Endothelial cell of umbilical vein (primary cell): ENCODE measurements around the gene SBF1. TPM values are rescaled to one million over a fixed set of nuclear protein-coding genes. Genes with fewer than 3 reads are reported as not detected.

Source experiments
- BruUV-seq: library from RNA; stranded (reverse); fragments of 400-500 nt; replicated peaks from 2 replicates; lab custom pipeline; 2021; lab: Mats Ljungman, UMichigan
- CTCF ChIA-PET: fragments of 300-600, 350-600 bp; sonication (Branson Sonifier 250); formaldehyde crosslinking; loops from one replicate; lab custom pipeline; 2021; ENCODE audit warnings: antibody characterized with exemption, inconsistent platforms; lab: Charles Lee
- POLR2A ChIA-PET: fragments of 300-600, 350-600 bp; sonication (Branson Sonifier 250); formaldehyde crosslinking; loops from one replicate; lab custom pipeline; 2021; ENCODE audit warnings: antibody characterized with exemption, inconsistent platforms; lab: Charles Lee
- DNase-seq: peaks from one replicate; pipeline ENCODE4 v3.0.0-alpha.2; 2011; ENCODE audit warnings: low read depth, low spot score
- FAIRE-seq: peaks from 2 replicates; lab custom pipeline; 2011; peaks lifted over from hg19 to GRCh38; lab: Jason Lieb, UNC
- H2AFZ ChIP-seq: 2 replicates; pipeline ENCODE4 v1.6.0; 2012; ENCODE audit warnings: low read depth, low read length, control low read depth, inconsistent platforms
- H3K27ac ChIP-seq: 2 replicates; pipeline ENCODE4 v1.5.1; 2011; ENCODE audit warnings: low read depth, mild to moderate bottlenecking, control low read depth, low read length, moderate library complexity; ENCODE audit not compliant: insufficient read depth
- H3K27me3 ChIP-seq, 2 experiments: 2 replicates each; pipeline versions ENCODE4 v1.6.0 to v1.6.1; 2011; ENCODE audit warnings: low read length in 2 of 2, mixed read lengths in 1 of 2; ENCODE audit not compliant: control insufficient read depth in 2 of 2, insufficient read depth in 2 of 2
- H3K36me3 ChIP-seq, 2 experiments: 2 replicates in 1 of 2; 3 replicates in 1 of 2; pipeline ENCODE4 v1.5.1; 2011; ENCODE audit warnings: low read length in 2 of 2, mild to moderate bottlenecking in 1 of 2, moderate library complexity in 1 of 2; ENCODE audit not compliant: control insufficient read depth in 2 of 2, insufficient read depth in 2 of 2; ENCODE audit errors: extremely low read depth in 1 of 2
- H3K4me1 ChIP-seq: 3 replicates; pipeline ENCODE4 v1.5.1; 2011; ENCODE audit warnings: mild to moderate bottlenecking, low read length; ENCODE audit not compliant: control insufficient read depth, insufficient read depth; ENCODE audit errors: extremely low read depth
- H3K4me2 ChIP-seq: 2 replicates; pipeline ENCODE4 v1.6.1; 2011; ENCODE audit warnings: low read length, control low read depth, mixed read lengths; ENCODE audit not compliant: insufficient read depth
- H3K4me3 ChIP-seq, 3 experiments: fragments of 200-600 bp in 1 of 3; sonication (generic), shearing (Covaris generic) in 1 of 3; replicated peaks in 1 of 3; 2 replicates each; pipeline ENCODE4 v1.5.1; 2011 to 2016; ENCODE audit warnings: control low read depth in 3 of 3, low read length in 3 of 3, mild to moderate bottlenecking in 2 of 3, inconsistent platforms in 1 of 3, low read depth in 1 of 3, moderate library complexity in 1 of 3; ENCODE audit not compliant: insufficient read depth in 1 of 3
- H3K79me2 ChIP-seq: 2 replicates; pipeline ENCODE4 v1.6.0; 2012; ENCODE audit warnings: low read length, inconsistent platforms; ENCODE audit not compliant: control insufficient read depth, insufficient read depth
- H3K9ac ChIP-seq: replicated peaks from 2 replicates; pipeline ENCODE3; 2011; ENCODE audit warnings: low read length, control low read depth; ENCODE audit not compliant: insufficient read depth; ENCODE audit errors: extremely low read depth
- H3K9me1 ChIP-seq: replicated peaks from 3 replicates; pipeline ENCODE4 v1.6.0; 2011; ENCODE audit warnings: mild to moderate bottlenecking, low read length; ENCODE audit not compliant: control insufficient read depth, insufficient read depth; ENCODE audit errors: extremely low read depth
- H3K9me3 ChIP-seq: replicated peaks from 2 replicates; pipeline ENCODE4 v1.5.1; 2012; ENCODE audit warnings: low read length, inconsistent platforms; ENCODE audit not compliant: control insufficient read depth, insufficient read depth
- H4K20me1 ChIP-seq: replicated peaks from 2 replicates; pipeline ENCODE3; 2011; ENCODE audit warnings: mild to moderate bottlenecking, low read length; ENCODE audit not compliant: control insufficient read depth, insufficient read depth; ENCODE audit errors: extremely low read depth
- CTCF ChIP-seq, 2 donors: IDR thresholded peaks; 1 replicate in 1 of 2; 2 replicates in 1 of 2; pipeline ENCODE4 v1.5.1; 2011; ENCODE audit warnings: low read length in 2 of 2, mild to moderate bottlenecking in 2 of 2, moderate library complexity in 2 of 2, control low read depth in 1 of 2, inconsistent platforms in 1 of 2, low read depth in 1 of 2; ENCODE audit not compliant: insufficient read depth in 1 of 2; ENCODE audit errors: extremely low read depth in 1 of 2
- EZH2 ChIP-seq: IDR thresholded peaks from 2 replicates; pipeline ENCODE4 v1.6.1; 2012; ENCODE audit warnings: borderline replicate concordance, low read depth, mild to moderate bottlenecking, moderate library complexity, low read length, inconsistent platforms; ENCODE audit not compliant: severe bottlenecking
- FOS ChIP-seq: IDR thresholded peaks from 2 replicates; pipeline ENCODE4 v1.6.1; 2011; ENCODE audit warnings: mild to moderate bottlenecking, low read length, moderate library complexity, borderline replicate concordance; ENCODE audit not compliant: insufficient read depth
- JUN ChIP-seq: IDR thresholded peaks from 2 replicates; pipeline ENCODE4 v1.6.1; 2011; ENCODE audit warnings: borderline replicate concordance, low read depth; ENCODE audit not compliant: insufficient read length, insufficient read depth
- MYC ChIP-seq: IDR thresholded peaks from one replicate; pipeline ENCODE4 v1.6.1; 2011; ENCODE audit warnings: mild to moderate bottlenecking, low read depth, low read length
- POLR2A ChIP-seq: IDR thresholded peaks from 2 replicates; pipeline ENCODE4 v1.6.1; 2012; ENCODE audit warnings: low read depth, mild to moderate bottlenecking, control low read depth, low read length
- POLR2AphosphoS5 ChIP-seq: IDR thresholded peaks from 2 replicates; pipeline ENCODE4 v1.6.1; 2012; ENCODE audit warnings: low read depth, mild to moderate bottlenecking, control low read depth, low read length, moderate library complexity; ENCODE audit not compliant: insufficient read depth
- dilution Hi-C: fragments of 300-500 bp; cut with MboI; formaldehyde crosslinking; loops from one replicate; pipeline ENCODE4 v1.15.0; 2019; ENCODE audit warnings: low sequenced_read_pairs; ENCODE audit not compliant: extremely low pct_ligation_motif_present
- intact Hi-C: fragments of 100-400 bp; cut with micrococcal nuclease; formaldehyde crosslinking; loops from one replicate; pipeline ENCODE4 v1.10.0; 2022
- polyA plus RNA-seq, 4 experiments: library from polyadenylated mRNA; depleted of rRNA in 3 of 4; stranded (reverse) in 3 of 4; unstranded in 1 of 4; fragments of >200 nt; gene quantifications; 2 replicates each; pipeline versions ENCODE4 v1.2.1 to v1.2.3, GENCODE V29; 2011 to 2012; ENCODE audit warnings: missing spikeins in 1 of 4
- total RNA-seq: library from RNA; stranded (reverse); gene quantifications from 2 replicates; pipeline ENCODE4 v1.2.3, GENCODE V29; 2021
- TF ChIP-seq, protein P1 (sequence below): IDR thresholded peaks from 2 replicates; pipeline ENCODE4 v1.6.1; 2011; ENCODE audit not compliant: insufficient read depth, insufficient read length

The SBF1 gene
- total and polyA plus RNA-seq, 2 donors (not counting 3 experiments of a cell fraction or from before 2014, with no cell fraction given), result 36.3 to 68.6 TPM

GRCh38 chr22:50419116-50419515, 55.7 kb downstream of the SBF1 start:
- Histone ChIP-seq H3K36me3 (peaks cover 20 to 76% of the 10 kb centered on the region in 2 experiments), H3K79me2 (no peaks in the 10 kb centered on the region), H3K4me2 (no peak overlapping the region), H2AFZ (no peak overlapping the region), H3K27ac (no peak overlapping the region), H3K4me1 (no peaks in the 10 kb centered on the region), H3K27me3 (no peaks in the 10 kb centered on the region), H3K4me3 (no peak overlapping the region), H3K9ac (no peak overlapping the region), H3K9me3 (no peaks in the 10 kb centered on the region), H3K9me1 (no peaks in the 10 kb centered on the region), H4K20me1 (no peaks in the 10 kb centered on the region)
- intact Hi-C loops, result no loop called here
- FAIRE-seq (no peak), DNase-seq (no peak)
- dilution Hi-C loops, result no loop called here
- ChIA-PET POLR2A (no interaction called here), CTCF (no interaction called here)
- no TSS peak for BruUV-seq
- no peak for TF ChIP-seq CTCF (IDR thresholded peaks at IDR 0.05; ENCODE audit: extremely low read depth in 1 of 2, insufficient read depth in 1 of 2, low read depth in 1 of 2, low read length in 2 of 2)
- TF ChIP-seq MYC, result no peak
- TF ChIP-seq, protein P1, sequence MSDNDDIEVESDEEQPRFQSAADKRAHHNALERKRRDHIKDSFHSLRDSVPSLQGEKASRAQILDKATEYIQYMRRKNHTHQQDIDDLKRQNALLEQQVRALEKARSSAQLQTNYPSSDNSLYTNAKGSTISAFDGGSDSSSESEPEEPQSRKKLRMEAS, result no peak
- TF ChIP-seq FOS, result no peak
- TF ChIP-seq POLR2AphosphoS5, result no peak
- no peak for TF ChIP-seq POLR2A
- no peak for TF ChIP-seq EZH2
- TF ChIP-seq JUN, result no peak
